BLaER1 (cell line): Measurements from ENCODE around the gene TBX5.

Source experiments
- H3K27ac ChIP-seq: shearing (Covaris generic); formaldehyde crosslinking; 2 replicates; pipeline ENCODE4 v1.8.1; 2022
- H3K27me3 ChIP-seq: shearing (Covaris generic); formaldehyde crosslinking; 2 replicates; pipeline ENCODE4 v1.8.1; 2022
- H3K36me3 ChIP-seq: shearing (Covaris generic); formaldehyde crosslinking; 2 replicates; pipeline ENCODE4 v1.8.1; 2022
- H3K4me1 ChIP-seq: shearing (Covaris generic); formaldehyde crosslinking; 2 replicates; pipeline ENCODE4 v1.8.1; 2022
- H3K4me2 ChIP-seq: shearing (Covaris generic); formaldehyde crosslinking; 2 replicates; pipeline ENCODE4 v1.8.1; 2022
- H3K4me3 ChIP-seq: shearing (Covaris generic); formaldehyde crosslinking; 2 replicates; pipeline ENCODE4 v1.8.1; 2022
- H3K9ac ChIP-seq: shearing (Covaris generic); formaldehyde crosslinking; 2 replicates; pipeline ENCODE4 v1.8.1; 2022
- H3K9me3 ChIP-seq: shearing (Covaris generic); formaldehyde crosslinking; 2 replicates; pipeline ENCODE4 v1.8.1; 2022
- H4K20me1 ChIP-seq: shearing (Covaris generic); formaldehyde crosslinking; 2 replicates; pipeline ENCODE4 v1.8.1; 2022
- Cebpa-rat ChIP-seq: shearing (Covaris generic); IDR thresholded peaks from 2 replicates; pipeline ENCODE4 v1.8.1; 2022

The TBX5 gene

DNA sequence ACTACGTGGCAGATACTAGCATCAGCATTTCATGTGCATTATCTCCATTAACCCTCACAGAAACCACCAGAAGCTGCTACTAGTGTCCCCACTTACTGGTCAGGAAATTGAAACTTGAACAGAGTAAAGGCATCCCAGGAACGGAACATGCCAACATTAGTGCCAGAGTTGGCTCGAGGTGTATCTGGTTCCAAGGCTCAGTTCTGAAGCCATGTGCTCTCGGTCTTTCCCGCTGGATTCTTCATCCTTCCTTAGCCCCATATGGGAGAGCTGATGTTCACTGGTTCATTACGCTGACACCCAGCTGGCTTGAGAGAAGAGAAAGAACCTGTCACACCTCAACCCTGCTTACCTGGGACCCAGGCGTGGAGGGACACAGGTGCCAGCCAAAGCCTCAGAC is 91.5 kb downstream of the TBX5 start:
- Histone ChIP-seq H3K27ac (no peak overlapping the region), H3K4me1 (no peaks in the 10 kb centered on the region), H3K9ac (no peak overlapping the region), H4K20me1 (no peaks in the 10 kb centered on the region), H3K9me3 (no peaks in the 10 kb centered on the region), H3K36me3 (no peaks in the 10 kb centered on the region), H3K27me3 (no peaks in the 10 kb centered on the region), H3K4me3 (no peak overlapping the region), H3K4me2 (no peak overlapping the region)
- TF ChIP-seq Cebpa-rat = no peak

DNA sequence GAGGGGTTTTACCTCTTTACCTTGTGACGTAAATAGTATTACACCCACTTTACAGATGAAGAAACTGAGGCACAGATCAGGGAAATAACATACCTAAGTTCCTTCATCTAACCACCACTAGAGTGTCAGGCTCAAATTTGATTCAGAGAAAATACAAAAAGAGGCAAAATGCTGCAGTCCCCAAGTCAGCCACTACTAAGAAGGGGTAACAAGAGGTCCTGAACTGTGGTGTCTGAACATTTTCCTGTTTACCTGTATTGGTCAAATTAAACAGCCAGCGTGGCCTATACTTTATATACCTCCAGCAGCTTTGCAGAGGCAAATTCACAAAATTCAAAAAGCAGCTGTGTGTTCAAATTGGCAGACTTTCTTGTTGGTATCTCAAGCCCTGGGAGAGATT is 92.0 kb downstream of the TBX5 start:
- Histone ChIP-seq H3K4me1 (no peaks in the 10 kb centered on the region), H3K9ac (no peak overlapping the region), H3K27me3 (no peaks in the 10 kb centered on the region), H3K4me3 (no peak overlapping the region), H4K20me1 (no peaks in the 10 kb centered on the region), H3K9me3 (no peaks in the 10 kb centered on the region), H3K36me3 (no peaks in the 10 kb centered on the region), H3K27ac (no peak overlapping the region), H3K4me2 (no peak overlapping the region)
- TF ChIP-seq Cebpa-rat = no peak

DNA sequence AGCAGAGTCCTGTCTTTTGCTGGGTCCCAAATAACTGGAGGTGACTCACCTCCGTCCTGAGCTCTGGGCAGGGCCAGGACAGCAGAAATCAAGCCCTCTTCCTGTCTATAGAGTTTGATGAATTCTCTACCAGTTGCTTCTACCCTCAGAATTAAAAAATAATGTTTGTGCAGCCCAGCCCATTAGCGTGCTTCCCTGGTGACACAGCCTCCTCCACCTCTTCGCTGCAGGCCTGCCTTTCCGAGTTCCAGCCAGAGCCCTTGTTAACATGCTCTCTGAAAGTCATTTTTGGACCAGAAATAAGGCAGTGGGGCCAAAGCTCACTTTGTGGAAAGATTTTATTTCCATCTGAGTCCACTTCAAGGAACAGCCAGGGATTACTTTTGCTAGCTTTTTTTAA is 94.0 kb downstream of the TBX5 start:
- Histone ChIP-seq H3K4me1 (no peaks in the 10 kb centered on the region), H3K27me3 (no peaks in the 10 kb centered on the region), H3K4me2 (no peak overlapping the region), H3K9me3 (no peaks in the 10 kb centered on the region), H3K9ac (no peak overlapping the region), H3K4me3 (no peak overlapping the region), H3K36me3 (no peaks in the 10 kb centered on the region), H4K20me1 (no peaks in the 10 kb centered on the region), H3K27ac (no peak overlapping the region)
- TF ChIP-seq Cebpa-rat = no peak

DNA sequence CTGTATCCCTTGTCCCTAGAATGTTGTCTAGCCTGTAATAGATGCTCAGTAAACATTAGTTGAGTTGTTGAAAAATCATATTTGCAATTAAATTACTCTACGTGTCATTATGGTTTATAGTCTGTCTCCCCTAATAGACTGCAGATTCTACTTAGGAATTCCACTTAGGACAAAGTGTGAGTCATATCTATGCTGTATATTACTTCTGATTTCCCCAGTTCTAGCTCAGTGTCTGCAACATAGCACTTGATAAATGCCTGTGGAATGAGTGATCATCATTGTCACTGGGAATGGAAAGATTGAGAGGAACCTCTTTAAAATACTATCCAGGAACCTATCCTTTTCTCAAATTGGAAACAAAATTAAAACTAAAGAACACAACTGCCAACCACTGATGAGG is 99.3 kb downstream of the TBX5 start:
- no peak overlapping the region for H3K4me2 ChIP-seq
- no peak overlapping the region for H3K27ac ChIP-seq
- no peaks in the 10 kb centered on the region for H3K27me3 ChIP-seq
- TF ChIP-seq Cebpa-rat = no peak
- no peak overlapping the region for H3K4me3 ChIP-seq
- no peaks in the 10 kb centered on the region for H3K4me1 ChIP-seq
- no peaks in the 10 kb centered on the region for H3K36me3 ChIP-seq
- no peaks in the 10 kb centered on the region for H4K20me1 ChIP-seq
- H3K9me3 ChIP-seq = 0 out of 2 replicates have a peak, but pooled peaks cover 5% of the 10 kb centered on the region
- H3K9ac ChIP-seq = no peak overlapping the region

DNA sequence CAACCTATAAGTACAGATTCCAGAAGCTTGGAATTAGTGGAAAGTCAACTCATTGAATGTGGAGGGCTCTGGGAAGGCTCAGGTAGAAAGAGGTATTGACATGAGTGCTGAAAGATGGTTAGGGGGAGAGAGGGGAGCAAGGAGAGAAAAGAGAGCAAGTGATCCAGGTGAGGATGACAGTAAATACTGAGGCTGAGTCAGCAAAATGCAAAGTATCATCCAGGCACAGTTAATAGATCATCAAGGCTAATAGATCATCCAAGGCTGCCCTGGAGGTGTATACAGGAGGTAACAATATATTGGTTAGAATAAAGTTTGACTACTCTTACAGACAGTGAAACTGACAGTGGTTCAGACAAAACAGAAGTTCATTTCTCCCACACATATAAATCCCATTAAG is 100.5 kb downstream of the TBX5 start:
- Histone ChIP-seq H3K9me3 (0 out of 2 replicates have a peak, but pooled peaks cover 5% of the 10 kb centered on the region), H3K9ac (no peak overlapping the region), H3K4me2 (no peak overlapping the region), H3K4me1 (no peaks in the 10 kb centered on the region), H3K27me3 (no peaks in the 10 kb centered on the region), H3K4me3 (no peak overlapping the region), H3K27ac (no peak overlapping the region), H4K20me1 (no peaks in the 10 kb centered on the region), H3K36me3 (no peaks in the 10 kb centered on the region)
- no peak for TF ChIP-seq Cebpa-rat
